HG03039 (cell line): ENCODE measurements around the gene BABAM2.
"Not testable (repeated sequence)": the region's sequence is repeated elsewhere in the genome, so short reads cannot be mapped to it uniquely, and the experiment has no call there.

Source experiments
- ATAC-seq: cut with Tn5 transposase; IDR thresholded peaks from one replicate; pipeline ENCODE4 v1.9.1; 2021; ENCODE audit warnings: mild to moderate bottlenecking, moderate library complexity; ENCODE audit not compliant: unreplicated experiment

Gene BABAM2

DNA sequence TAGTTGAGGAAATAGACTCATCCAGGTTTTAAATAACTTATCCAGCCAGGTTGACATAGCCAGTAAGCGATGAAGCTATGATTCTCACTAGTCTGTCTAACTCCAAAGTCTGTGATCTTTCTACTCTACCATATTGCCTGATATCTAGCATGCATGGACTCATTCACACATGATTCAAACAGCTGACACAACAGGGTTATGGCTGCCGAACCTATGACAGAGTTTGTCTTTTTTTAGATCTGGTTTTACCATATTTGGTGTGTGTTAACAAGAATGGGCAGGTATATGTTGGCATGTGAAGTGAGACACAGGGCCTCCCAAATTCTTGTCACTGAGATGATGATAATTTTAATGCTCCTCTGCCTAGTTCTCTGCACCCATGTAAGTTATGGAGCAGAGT lies 210.6 kb downstream of the BABAM2 start:
- ATAC-seq = no peak

- no peak for ATAC-seq
Observed at GRCh38 chr2:28101892-28102291, 211.4 kb downstream of the BABAM2 start.

DNA sequence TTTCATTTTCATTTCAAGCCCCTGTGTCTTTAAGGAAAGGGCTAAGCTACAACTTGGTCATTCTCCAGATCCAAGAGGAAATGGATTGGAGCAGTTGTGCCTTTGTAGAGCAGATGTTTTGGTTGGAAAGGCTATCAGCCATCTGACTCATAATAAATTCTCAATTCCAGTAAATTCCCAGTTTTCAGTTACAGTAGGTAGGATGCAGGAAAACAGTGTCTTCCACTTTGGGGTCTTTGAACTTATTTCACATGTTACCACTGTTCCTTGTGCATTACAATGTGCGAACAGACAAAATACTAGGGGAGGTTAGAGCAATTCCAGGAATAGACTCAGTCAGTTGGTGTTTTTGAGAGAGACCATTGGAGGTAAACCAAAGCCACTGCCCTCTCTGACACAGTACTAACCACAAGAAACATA lies 211.9 kb downstream of the BABAM2 start:
- ATAC-seq = no peak

DNA sequence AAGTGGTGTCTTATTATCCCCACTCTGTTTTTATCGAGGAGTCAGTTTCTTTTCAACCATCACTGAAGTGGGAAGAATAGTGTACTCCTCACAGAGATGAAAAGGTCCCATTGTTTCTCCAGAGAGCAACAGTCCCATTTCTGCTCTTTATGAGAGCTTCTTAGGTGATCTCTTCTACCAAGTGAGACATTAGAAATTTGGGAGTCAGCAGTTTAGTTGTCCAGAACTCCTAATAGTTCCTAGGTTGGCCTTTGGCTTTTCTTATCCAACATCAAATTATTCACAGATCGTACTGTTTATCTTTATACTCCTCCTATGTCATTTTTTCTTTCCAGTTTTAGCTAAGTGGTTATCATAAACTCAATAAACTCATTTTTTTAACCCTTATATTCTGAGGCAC lies 213.1 kb downstream of the BABAM2 start:
- no peak for ATAC-seq

DNA sequence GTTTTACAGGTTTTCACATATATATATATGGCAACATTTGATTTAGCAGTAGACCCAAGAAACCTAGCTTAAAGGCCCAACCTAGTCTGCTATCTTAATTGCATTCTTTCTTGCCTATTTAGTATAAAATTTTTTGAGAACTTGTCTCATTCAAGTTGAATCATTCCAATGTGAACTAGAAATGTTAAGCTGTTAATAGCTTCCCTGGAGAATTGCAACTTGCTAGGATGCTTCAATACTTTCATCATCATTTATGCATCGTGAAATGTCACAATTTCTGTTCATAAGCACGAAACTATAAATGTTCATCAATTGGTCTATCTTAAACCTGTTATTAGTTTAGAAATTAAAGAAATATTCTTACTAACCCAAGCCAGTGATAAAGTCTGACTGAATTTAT lies 217.6 kb downstream of the BABAM2 start:
- ATAC-seq = no peak

DNA sequence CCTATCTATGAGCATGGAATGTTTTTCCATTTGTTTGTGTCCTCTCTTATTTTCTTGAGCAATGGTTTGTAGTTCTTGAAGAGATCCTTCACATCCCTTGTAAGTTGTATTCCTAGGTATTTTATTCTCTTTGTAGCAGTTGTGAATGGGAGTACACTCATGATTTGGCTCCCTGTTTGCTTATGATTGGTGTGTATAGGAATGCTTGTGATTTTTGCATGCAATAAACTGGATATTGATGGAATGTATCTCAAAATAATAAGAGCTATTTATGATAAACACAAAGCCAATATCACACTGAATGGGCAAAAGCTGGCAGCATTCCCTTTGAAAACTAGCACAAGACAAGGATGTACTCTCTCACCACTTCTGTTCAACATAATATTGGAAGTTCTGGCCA lies 223.2 kb downstream of the BABAM2 start:
- ATAC-seq = not testable (repeated sequence)

DNA sequence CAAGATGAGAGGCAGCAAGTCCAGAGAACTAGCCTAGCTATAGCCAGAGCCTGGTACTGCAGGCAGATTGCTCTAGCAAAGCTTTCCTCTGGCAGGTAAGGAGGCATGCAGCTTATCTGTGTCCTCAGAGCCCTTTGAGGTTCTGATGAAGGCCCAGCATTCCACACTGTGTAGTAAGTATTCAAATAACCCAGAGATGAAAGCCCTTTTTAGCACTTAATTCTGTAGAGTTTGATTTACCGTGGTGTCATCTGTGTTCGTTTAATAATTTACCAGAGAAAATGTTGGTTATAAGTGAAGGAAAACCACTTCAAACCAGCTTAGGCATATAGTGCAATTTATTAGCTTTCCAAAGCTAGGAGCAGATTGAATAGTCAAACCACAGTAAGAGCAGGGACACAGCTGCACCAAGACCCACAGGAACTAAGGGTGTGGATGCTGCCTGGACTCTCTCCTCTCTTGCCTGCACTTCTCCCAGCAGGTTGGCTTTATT lies 226.6 kb downstream of the BABAM2 start:
- no peak for ATAC-seq

DNA sequence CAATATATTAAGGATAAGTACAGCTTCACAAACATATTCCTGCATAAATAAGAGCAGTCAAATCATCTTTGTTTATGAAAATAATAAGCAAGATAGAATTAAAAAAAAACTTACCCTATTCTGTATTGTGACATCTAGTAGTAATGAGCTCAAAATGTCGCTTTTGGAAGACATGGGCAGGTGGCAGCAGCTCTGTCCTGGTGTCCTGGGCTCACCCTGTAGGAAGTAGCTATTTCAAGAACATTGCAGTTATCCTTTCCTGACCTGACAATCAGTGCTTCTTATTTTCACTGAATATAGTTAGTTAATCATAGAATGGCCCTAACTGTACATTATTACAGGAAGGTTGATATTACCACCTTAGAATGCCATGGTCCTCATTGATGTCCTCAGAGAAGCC lies 229.1 kb downstream of the BABAM2 start:
- ATAC-seq = no peak

- ATAC-seq = no peak
Observed at GRCh38 chr2:28128281-28128950, 237.9 kb downstream of the BABAM2 start.

DNA sequence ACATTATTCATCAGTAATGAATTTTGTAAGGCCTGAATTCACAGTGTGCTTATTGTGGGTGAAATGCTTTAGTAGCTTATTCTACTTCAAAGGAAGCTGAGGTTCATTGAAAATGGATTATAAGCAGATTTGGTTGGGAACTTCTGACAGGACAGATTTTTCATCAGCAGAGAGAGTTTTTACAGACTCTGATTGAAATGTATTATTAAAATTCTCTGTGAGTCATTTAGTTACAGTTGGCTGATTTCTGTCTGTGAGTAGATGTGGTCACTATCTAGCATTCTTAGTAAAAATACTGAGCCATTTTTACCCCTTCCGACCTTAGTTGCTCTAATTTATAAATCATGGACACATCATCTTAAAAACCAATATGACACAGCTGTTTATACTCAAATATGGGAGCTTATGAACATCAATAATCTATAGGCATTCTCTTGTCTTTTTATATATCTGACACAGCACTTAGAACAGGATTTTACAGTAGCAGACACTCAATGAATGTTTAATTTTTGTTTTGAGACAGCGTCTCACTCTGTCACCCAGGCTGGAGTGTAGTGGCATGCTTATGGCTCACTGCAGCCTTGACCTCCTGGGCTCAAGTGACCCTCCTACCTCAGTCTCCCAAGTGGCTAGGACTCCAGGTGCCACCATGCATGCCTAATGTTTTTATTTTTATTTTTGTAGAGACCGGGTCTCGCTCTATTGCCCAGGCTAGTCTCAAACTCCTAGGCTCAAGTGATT lies 239.6 kb downstream of the BABAM2 start:
- ATAC-seq = no peak

GRCh38 chr2:28133778-28134177 lies 243.2 kb downstream of the BABAM2 start:
- no peak for ATAC-seq

DNA sequence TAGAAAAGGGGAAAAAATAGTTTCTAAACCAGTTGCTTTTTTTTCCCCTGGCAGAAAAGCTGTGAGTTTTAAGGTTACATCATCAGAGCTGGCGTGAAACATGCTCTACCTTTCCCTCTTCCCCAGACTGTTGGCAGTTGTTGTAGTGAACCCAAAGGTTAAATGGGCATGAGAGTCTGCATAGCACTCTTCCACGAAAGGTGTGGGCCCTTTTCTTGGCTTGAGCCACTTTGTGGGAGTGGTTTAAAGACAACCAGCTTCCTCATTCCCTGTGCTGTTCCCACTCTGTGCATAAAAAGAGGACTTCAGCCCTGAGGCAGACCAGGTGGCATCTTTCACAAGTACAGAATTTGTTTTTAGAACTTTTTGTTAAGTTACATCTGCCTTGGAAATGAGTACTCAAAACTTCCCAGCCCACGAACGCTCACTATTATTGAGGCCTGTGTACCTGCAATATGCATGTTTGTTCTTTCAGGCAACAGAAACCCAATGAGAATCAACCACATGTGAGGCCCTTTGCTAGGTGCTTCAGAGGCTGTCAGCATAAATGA lies 243.8 kb downstream of the BABAM2 start:
- ATAC-seq = no peak

DNA sequence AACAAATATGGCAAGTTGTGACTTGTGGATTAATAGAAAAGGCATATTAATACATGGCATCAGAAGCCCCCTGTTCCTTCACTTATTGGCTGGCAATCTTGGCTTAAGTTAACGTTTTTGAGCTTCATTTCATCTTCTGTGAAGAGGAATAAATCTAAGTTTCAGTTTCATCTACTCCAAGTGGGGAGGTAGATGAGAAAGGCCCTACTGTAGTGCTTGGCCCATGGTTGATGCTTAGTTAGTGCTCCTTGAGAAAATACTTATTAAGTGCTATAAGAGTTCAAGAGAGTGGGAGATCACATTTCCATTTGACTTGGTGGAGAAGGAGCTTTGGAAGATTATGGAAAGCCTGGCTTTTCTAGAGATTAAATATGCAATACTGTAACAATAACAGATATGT lies 244.3 kb downstream of the BABAM2 start:
- ATAC-seq = no peak

GRCh38 chr2:28135324-28135723 lies 244.8 kb downstream of the BABAM2 start:
- no peak for ATAC-seq

- ATAC-seq = no peak
Observed at GRCh38 chr2:28135799-28136198, 245.3 kb downstream of the BABAM2 start.

- ATAC-seq = no peak
Observed at GRCh38 chr2:28136556-28136955, 246.0 kb downstream of the BABAM2 start.

GRCh38 chr2:28137221-28137620 lies 246.7 kb downstream of the BABAM2 start:
- no peak for ATAC-seq

DNA sequence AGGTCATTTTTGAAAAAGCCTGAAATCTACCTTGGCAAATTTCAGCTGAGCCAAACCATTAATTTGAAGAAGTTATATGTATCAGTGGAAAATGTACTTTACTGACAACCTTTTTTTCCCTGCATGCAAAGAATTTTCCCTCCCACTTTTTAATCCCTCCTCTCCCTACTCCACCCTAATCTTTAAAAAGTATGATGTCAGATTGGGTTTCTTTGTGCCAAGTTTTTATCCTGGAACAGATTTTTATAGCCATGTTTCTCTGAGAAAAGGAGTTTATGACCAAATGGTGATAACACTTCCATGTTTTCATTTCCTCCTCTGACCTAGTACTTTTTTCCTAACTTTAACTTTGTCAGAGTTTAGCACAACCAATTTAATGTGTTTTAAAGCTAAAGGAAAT lies 251.9 kb downstream of the BABAM2 start:
- no peak for ATAC-seq

GRCh38 chr2:28148000-28148399 lies 257.5 kb downstream of the BABAM2 start:
- no peak for ATAC-seq

DNA sequence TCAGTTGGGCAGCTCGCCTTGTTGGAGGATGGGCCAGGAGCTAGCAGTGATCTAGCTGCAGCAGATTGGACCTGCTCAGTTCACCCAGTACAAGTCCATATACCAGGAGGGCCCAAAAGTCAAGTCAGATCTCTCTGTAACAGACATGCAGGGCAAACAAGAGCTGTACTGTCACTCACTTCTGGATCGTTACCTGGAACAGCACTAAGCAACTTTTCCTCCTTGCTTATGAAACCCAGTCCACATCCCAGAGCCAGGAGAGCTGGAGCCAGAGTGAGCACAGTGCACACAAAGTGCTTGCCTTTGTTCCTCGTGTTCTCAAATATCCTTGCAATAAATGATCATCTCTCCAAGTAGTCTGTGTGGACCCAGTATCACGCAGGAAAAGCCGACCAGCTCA lies 258.0 kb downstream of the BABAM2 start:
- ATAC-seq = no peak

DNA sequence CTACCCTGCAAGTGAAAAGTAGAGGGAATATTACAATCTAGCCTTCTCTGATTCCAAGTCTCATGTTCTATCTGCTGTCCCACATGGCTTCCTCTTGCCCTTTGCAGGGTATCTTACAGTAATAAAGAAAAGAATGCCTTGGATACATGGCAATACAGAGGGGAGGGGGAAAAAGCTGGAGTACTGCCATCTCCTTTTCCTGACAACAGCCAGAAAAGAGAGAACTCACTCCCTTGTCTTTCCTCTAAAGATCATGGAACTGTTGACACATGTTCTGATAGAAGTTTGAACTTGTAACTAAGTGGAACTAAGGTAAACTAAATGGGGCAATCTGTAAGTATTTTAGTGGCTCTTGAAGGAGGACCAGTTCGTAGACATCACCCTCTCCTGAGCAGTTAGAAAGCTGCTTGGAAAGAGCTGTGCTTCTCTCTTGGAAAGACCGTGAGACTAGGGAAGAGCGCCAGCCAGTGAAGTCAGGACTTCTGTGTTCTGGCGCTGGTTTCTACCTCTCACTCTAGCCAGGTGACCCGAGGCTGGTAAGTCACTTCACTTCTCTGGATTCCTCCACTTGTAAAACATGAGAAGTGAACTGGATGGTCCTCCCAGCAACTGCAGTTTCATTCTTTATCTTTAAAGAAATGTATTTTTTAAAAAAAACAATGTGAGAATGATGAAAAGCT lies 259.8 kb downstream of the BABAM2 start:
- ATAC-seq = no peak

GRCh38 chr2:28150994-28151393 lies 260.5 kb downstream of the BABAM2 start:
- ATAC-seq = no peak
